ENCODE measurements around the gene DOHH. TPM values are rescaled to one million over a fixed set of nuclear protein-coding genes. Genes with fewer than 3 reads are reported as not detected.

The DOHH gene
- total and polyA plus RNA-seq, 4 donors, result 1.4 to 12.0 (median 9.2) TPM

DNA sequence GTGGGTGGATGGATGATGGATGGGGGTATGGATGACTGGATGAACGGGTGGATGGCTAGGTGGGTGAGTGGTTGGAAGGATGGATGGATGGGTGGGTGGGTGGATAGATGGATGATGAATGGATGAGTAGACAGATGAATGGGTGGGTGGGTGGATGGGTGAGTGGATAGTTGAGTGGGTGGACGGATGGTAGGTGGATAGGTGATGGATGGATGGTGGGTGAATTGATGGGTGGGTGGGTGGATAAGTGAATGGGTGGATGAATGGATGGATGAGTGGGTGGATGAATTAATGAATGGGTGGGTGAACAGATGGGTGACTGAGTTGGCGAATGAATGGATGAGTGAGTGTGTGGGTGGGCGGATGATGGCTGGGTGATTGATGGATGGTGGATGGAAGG lies 25.0 kb downstream of the DOHH start (continued):
- TF ChIP-seq, protein P1, sequence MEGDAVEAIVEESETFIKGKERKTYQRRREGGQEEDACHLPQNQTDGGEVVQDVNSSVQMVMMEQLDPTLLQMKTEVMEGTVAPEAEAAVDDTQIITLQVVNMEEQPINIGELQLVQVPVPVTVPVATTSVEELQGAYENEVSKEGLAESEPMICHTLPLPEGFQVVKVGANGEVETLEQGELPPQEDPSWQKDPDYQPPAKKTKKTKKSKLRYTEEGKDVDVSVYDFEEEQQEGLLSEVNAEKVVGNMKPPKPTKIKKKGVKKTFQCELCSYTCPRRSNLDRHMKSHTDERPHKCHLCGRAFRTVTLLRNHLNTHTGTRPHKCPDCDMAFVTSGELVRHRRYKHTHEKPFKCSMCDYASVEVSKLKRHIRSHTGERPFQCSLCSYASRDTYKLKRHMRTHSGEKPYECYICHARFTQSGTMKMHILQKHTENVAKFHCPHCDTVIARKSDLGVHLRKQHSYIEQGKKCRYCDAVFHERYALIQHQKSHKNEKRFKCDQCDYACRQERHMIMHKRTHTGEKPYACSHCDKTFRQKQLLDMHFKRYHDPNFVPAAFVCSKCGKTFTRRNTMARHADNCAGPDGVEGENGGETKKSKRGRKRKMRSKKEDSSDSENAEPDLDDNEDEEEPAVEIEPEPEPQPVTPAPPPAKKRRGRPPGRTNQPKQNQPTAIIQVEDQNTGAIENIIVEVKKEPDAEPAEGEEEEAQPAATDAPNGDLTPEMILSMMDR (IDR thresholded peaks at IDR 0.05; ENCODE audit: low read depth, low read length, missing input control), result no peak
- TF ChIP-seq FOXA1 (IDR thresholded peaks at IDR 0.05), result no peak

GRCh38 chr19:3474614-3475013 lies 25.9 kb downstream of the DOHH start:
- H3K4me3 ChIP-seq (ENCODE audit: low read depth in 1 of 3, low read length in 3 of 3), result no peak overlapping the region
- H3K9me3 ChIP-seq (ENCODE audit: control insufficient read depth in 4 of 4, low read length in 3 of 4), result no peaks in the 10 kb centered on the region
- peaks cover 0 to 3% (median 2%) of the 10 kb centered on the region in 4 donors for H3K4me1 ChIP-seq (ENCODE audit: control insufficient read depth in 4 of 4, insufficient read depth in 4 of 4, low read length in 3 of 4)
- H3K9ac ChIP-seq (ENCODE audit: low read depth in 1 of 2, low read length in 2 of 2), result no peak overlapping the region
- no peak for DNase-seq (ENCODE audit: low spot score)
- no peaks in the 10 kb centered on the region for H3K27me3 ChIP-seq (ENCODE audit: control insufficient read depth in 4 of 4, insufficient read depth in 4 of 4, low read length in 3 of 4)
- no peak for TF ChIP-seq ZBTB33 (IDR thresholded peaks at IDR 0.05)
- no peaks in the 10 kb centered on the region for H3K36me3 ChIP-seq (ENCODE audit: control insufficient read depth in 4 of 4, insufficient read depth in 3 of 4, low read depth in 1 of 4, low read length in 3 of 4)
- no peak overlapping the region for H3K27ac ChIP-seq (ENCODE audit: low read depth in 1 of 2, low read length in 2 of 2)
- WGBS, result 81% methylated on average over 2 of the region's 2 CpGs

GRCh38 chr19:3474010-3474409 lies 26.5 kb downstream of the DOHH start:
- Histone ChIP-seq H3K27me3 (ENCODE audit: control insufficient read depth in 4 of 4, insufficient read depth in 4 of 4, low read length in 3 of 4) (no peaks in the 10 kb centered on the region), H3K9me3 (ENCODE audit: control insufficient read depth in 4 of 4, low read length in 3 of 4) (no peaks in the 10 kb centered on the region), H3K27ac (ENCODE audit: low read depth in 1 of 2, low read length in 2 of 2) (no peak overlapping the region), H3K36me3 (ENCODE audit: control insufficient read depth in 4 of 4, insufficient read depth in 3 of 4, low read depth in 1 of 4, low read length in 3 of 4) (no peaks in the 10 kb centered on the region), H3K9ac (ENCODE audit: low read depth in 1 of 2, low read length in 2 of 2) (no peak overlapping the region), H3K4me1 (ENCODE audit: control insufficient read depth in 4 of 4, insufficient read depth in 4 of 4, low read length in 3 of 4) (peaks cover 0 to 3% (median 2%) of the 10 kb centered on the region in 4 donors), H3K4me3 (ENCODE audit: low read depth in 1 of 3, low read length in 3 of 3) (no peak overlapping the region)
- whole genome bisulfite sequencing, result 45% methylated on average over 8 of the region's 8 CpGs
- DNase-seq (ENCODE audit: low spot score), result no peak
- TF ChIP-seq JUND (IDR thresholded peaks at IDR 0.05) (no peak), HNF4A (conservative IDR thresholded peaks at IDR 0.05) (peak; percentile 7 to 81), TAF1 (conservative IDR thresholded peaks at IDR 0.05) (no peak), RXRA (IDR thresholded peaks at IDR 0.05) (peak in 1 of 2 donors; percentile 10), ZBTB33 (IDR thresholded peaks at IDR 0.05) (no peak), YY1 (IDR thresholded peaks at IDR 0.05) (no peak), HNF4G (IDR thresholded peaks at IDR 0.05) (no peak)
- TF ChIP-seq, protein P1 (IDR thresholded peaks at IDR 0.05; ENCODE audit: low read depth, low read length, missing input control), result no peak
- TF ChIP-seq, protein P2, sequence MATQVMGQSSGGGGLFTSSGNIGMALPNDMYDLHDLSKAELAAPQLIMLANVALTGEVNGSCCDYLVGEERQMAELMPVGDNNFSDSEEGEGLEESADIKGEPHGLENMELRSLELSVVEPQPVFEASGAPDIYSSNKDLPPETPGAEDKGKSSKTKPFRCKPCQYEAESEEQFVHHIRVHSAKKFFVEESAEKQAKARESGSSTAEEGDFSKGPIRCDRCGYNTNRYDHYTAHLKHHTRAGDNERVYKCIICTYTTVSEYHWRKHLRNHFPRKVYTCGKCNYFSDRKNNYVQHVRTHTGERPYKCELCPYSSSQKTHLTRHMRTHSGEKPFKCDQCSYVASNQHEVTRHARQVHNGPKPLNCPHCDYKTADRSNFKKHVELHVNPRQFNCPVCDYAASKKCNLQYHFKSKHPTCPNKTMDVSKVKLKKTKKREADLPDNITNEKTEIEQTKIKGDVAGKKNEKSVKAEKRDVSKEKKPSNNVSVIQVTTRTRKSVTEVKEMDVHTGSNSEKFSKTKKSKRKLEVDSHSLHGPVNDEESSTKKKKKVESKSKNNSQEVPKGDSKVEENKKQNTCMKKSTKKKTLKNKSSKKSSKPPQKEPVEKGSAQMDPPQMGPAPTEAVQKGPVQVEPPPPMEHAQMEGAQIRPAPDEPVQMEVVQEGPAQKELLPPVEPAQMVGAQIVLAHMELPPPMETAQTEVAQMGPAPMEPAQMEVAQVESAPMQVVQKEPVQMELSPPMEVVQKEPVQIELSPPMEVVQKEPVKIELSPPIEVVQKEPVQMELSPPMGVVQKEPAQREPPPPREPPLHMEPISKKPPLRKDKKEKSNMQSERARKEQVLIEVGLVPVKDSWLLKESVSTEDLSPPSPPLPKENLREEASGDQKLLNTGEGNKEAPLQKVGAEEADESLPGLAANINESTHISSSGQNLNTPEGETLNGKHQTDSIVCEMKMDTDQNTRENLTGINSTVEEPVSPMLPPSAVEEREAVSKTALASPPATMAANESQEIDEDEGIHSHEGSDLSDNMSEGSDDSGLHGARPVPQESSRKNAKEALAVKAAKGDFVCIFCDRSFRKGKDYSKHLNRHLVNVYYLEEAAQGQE (IDR thresholded peaks at IDR 0.05), result no peak

Measured in liver (tissue), 9 donors.